Measurements from ENCODE around the gene CBARP.

GRCh38 chr19:1258163-1258492, 20.3 kb upstream of the CBARP start:
- TF ChIP-seq REST (tag by site-specific recombination; IDR thresholded peaks at IDR 0.05), result no peak
- TF ChIP-seq TCF7L2 (IDR thresholded peaks at IDR 0.05; ENCODE audit: borderline replicate concordance, low read depth, low read length), result no peak
- TF ChIP-seq, protein P1, sequence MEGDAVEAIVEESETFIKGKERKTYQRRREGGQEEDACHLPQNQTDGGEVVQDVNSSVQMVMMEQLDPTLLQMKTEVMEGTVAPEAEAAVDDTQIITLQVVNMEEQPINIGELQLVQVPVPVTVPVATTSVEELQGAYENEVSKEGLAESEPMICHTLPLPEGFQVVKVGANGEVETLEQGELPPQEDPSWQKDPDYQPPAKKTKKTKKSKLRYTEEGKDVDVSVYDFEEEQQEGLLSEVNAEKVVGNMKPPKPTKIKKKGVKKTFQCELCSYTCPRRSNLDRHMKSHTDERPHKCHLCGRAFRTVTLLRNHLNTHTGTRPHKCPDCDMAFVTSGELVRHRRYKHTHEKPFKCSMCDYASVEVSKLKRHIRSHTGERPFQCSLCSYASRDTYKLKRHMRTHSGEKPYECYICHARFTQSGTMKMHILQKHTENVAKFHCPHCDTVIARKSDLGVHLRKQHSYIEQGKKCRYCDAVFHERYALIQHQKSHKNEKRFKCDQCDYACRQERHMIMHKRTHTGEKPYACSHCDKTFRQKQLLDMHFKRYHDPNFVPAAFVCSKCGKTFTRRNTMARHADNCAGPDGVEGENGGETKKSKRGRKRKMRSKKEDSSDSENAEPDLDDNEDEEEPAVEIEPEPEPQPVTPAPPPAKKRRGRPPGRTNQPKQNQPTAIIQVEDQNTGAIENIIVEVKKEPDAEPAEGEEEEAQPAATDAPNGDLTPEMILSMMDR (tag by site-specific recombination; IDR thresholded peaks at IDR 0.05), result no peak
- no peak for TF ChIP-seq YY1 (tag by site-specific recombination; IDR thresholded peaks at IDR 0.05)
- TF ChIP-seq PATZ1 (tag by site-specific recombination; IDR thresholded peaks at IDR 0.05), result peak; percentile 52; the same call in 1 of the 2 replicates
- TF ChIP-seq ZNF670 (tag by site-specific recombination; IDR thresholded peaks at IDR 0.05; ENCODE audit: low read depth), result no peak
- TF ChIP-seq IKZF3 (tag by site-specific recombination; IDR thresholded peaks at IDR 0.05), result peak; percentile 66
- TF ChIP-seq ZNF629 (tag by site-specific recombination; IDR thresholded peaks at IDR 0.05), result no peak

Data from HEK293 (cell line).